Fibroblast of lung (primary cell): ENCODE results near the gene KCNH6. TPM values are rescaled to one million over a fixed set of nuclear protein-coding genes. Genes with fewer than 3 reads are reported as not detected.

Experiments used
- DNase-seq, 2 donors: peaks; one replicate each; pipeline versions ENCODE4 v3.0.0 to v3.0.0-alpha.2; 2010; ENCODE audit warnings: low read depth in 2 of 2
- H2AFZ ChIP-seq: 2 replicates; pipeline ENCODE4 v1.5.1; 2012; ENCODE audit warnings: low read length, control low read depth, inconsistent platforms
- H3K27ac ChIP-seq: 2 replicates; pipeline ENCODE4 v1.5.1; 2011; ENCODE audit warnings: low read length, control low read depth; ENCODE audit not compliant: insufficient read depth
- H3K27me3 ChIP-seq: 2 replicates; pipeline ENCODE4 v1.5.1; 2011; ENCODE audit warnings: mild to moderate bottlenecking, low read length; ENCODE audit not compliant: control insufficient read depth, insufficient read depth
- H3K36me3 ChIP-seq: 2 replicates; pipeline ENCODE4 v1.5.1; 2011; ENCODE audit warnings: low read length; ENCODE audit not compliant: control insufficient read depth, insufficient read depth
- H3K4me1 ChIP-seq: 2 replicates; pipeline ENCODE4 v1.5.1; 2011; ENCODE audit warnings: low read length; ENCODE audit not compliant: control insufficient read depth, insufficient read depth; ENCODE audit errors: extremely low read depth
- H3K4me2 ChIP-seq: 2 replicates; pipeline ENCODE4 v1.5.1; 2011; ENCODE audit warnings: low read length, control low read depth; ENCODE audit not compliant: insufficient read depth; ENCODE audit errors: extremely low read depth
- H3K4me3 ChIP-seq, 4 experiments: fragments of 200-600 bp in 1 of 4; sonication (generic) in 1 of 4; replicated peaks in 1 of 4; 2 replicates each; pipeline ENCODE4 v1.5.1; 2011 to 2016; ENCODE audit warnings: low read length in 4 of 4, low read depth in 3 of 4, mild to moderate bottlenecking in 3 of 4, control low read depth in 2 of 4, inconsistent platforms in 1 of 4, mixed read lengths in 1 of 4; ENCODE audit not compliant: insufficient read depth in 1 of 4; ENCODE audit errors: control extremely low read depth in 1 of 4
- H3K79me2 ChIP-seq: 2 replicates; pipeline ENCODE4 v1.5.1; 2012; ENCODE audit warnings: mild to moderate bottlenecking, low read length, inconsistent platforms; ENCODE audit not compliant: control insufficient read depth, insufficient read depth
- H3K9ac ChIP-seq: 2 replicates; pipeline ENCODE4 v1.5.1; 2011; ENCODE audit warnings: mild to moderate bottlenecking, low read length, control low read depth; ENCODE audit not compliant: insufficient read depth
- H3K9me3 ChIP-seq: 2 replicates; pipeline ENCODE4 v1.5.1; 2012; ENCODE audit warnings: low read depth, low read length; ENCODE audit not compliant: control insufficient read depth, insufficient read depth
- H4K20me1 ChIP-seq: 2 replicates; pipeline ENCODE4 v1.5.1; 2011; ENCODE audit warnings: low read length; ENCODE audit not compliant: control insufficient read depth, insufficient read depth; ENCODE audit errors: extremely low read depth
- CTCF ChIP-seq, 2 donors: IDR thresholded peaks in 1 of 2; conservative IDR thresholded peaks in 1 of 2; 1 replicate in 1 of 2; 2 replicates in 1 of 2; pipeline ENCODE4 v1.5.1; 2011 to 2012; ENCODE audit warnings: low read length in 2 of 2, control low read depth in 1 of 2, inconsistent platforms in 1 of 2, low read depth in 1 of 2, mild to moderate bottlenecking in 1 of 2
- EZH2 ChIP-seq: IDR thresholded peaks from 2 replicates; pipeline ENCODE4 v1.5.1; 2012; ENCODE audit warnings: low read length, control low read depth, mild to moderate bottlenecking; ENCODE audit errors: missing control alignments
- polyA plus RNA-seq, 2 donors: library from polyadenylated mRNA; depleted of rRNA in 1 of 2; stranded (reverse) in 1 of 2; unstranded in 1 of 2; fragments of >200 nt; gene quantifications; 2 replicates each; pipeline ENCODE4 v1.2.1, GENCODE V29; 2011 to 2012; ENCODE audit warnings: missing spikeins in 1 of 2
- total RNA-seq: library from RNA; depleted of rRNA; stranded (reverse); fragments of >200 nt; gene quantifications from 2 replicates; pipeline ENCODE4 v1.2.1, GENCODE V29; 2014

The KCNH6 gene
- total and polyA plus RNA-seq, 2 donors (not counting 1 experiment from before 2014, with no cell fraction given), result not detected

- no peak overlapping the region for H3K4me2 ChIP-seq
- no peaks in the 10 kb centered on the region for H4K20me1 ChIP-seq
- no peaks in the 10 kb centered on the region for H3K79me2 ChIP-seq
- no peak overlapping the region for H3K4me3 ChIP-seq
- no peak overlapping the region for H3K27ac ChIP-seq
- H3K27me3 ChIP-seq, result peaks cover 4% of the 10 kb centered on the region
- no peaks in the 10 kb centered on the region for H3K9me3 ChIP-seq
- no peaks in the 10 kb centered on the region for H3K36me3 ChIP-seq
- TF ChIP-seq CTCF (conservative IDR thresholded peaks at IDR 0.05 in 1 of 2, IDR thresholded peaks at IDR 0.05 in 1 of 2; ENCODE audit: low read depth in 1 of 2, low read length in 2 of 2) (no peak), EZH2 (no peak)
- no peak for DNase-seq
- no peak overlapping the region for H2AFZ ChIP-seq
- no peak overlapping the region for H3K9ac ChIP-seq
- peaks cover 7% of the 10 kb centered on the region for H3K4me1 ChIP-seq
These were observed 43.5 kb upstream of the KCNH6 start for GRCh38 chr17:63479495-63480184.

- Histone ChIP-seq H3K36me3 (no peaks in the 10 kb centered on the region), H3K4me3 (no peak overlapping the region), H3K9ac (no peak overlapping the region), H3K9me3 (no peaks in the 10 kb centered on the region), H3K27ac (no peak overlapping the region), H3K79me2 (no peaks in the 10 kb centered on the region), H4K20me1 (no peaks in the 10 kb centered on the region), H3K27me3 (peaks cover 3% of the 10 kb centered on the region), H3K4me1 (peaks cover 7% of the 10 kb centered on the region), H3K4me2 (no peak overlapping the region), H2AFZ (no peak overlapping the region)
- TF ChIP-seq EZH2, result no peak
- TF ChIP-seq CTCF (conservative IDR thresholded peaks at IDR 0.05 in 1 of 2, IDR thresholded peaks at IDR 0.05 in 1 of 2; ENCODE audit: low read depth in 1 of 2, low read length in 2 of 2), result no peak
- no peak for DNase-seq
These were observed 42.9 kb upstream of the KCNH6 start for GRCh38 chr17:63480192-63480784.

GRCh38 chr17:63480826-63481487, 42.2 kb upstream of the KCNH6 start:
- Histone ChIP-seq H3K27me3 (peaks cover 2% of the 10 kb centered on the region), H3K4me2 (no peak overlapping the region), H3K9me3 (no peaks in the 10 kb centered on the region), H3K4me3 (no peak overlapping the region), H3K27ac (no peak overlapping the region), H3K36me3 (no peaks in the 10 kb centered on the region), H4K20me1 (no peaks in the 10 kb centered on the region), H3K9ac (no peak overlapping the region), H3K4me1 (peaks cover 7% of the 10 kb centered on the region), H3K79me2 (no peaks in the 10 kb centered on the region), H2AFZ (no peak overlapping the region)
- TF ChIP-seq CTCF (conservative IDR thresholded peaks at IDR 0.05 in 1 of 2, IDR thresholded peaks at IDR 0.05 in 1 of 2; ENCODE audit: low read depth in 1 of 2, low read length in 2 of 2) (no peak), EZH2 (no peak)
- DNase-seq, result no peak
